Measurements from ENCODE around the gene KLHL29.

DNA sequence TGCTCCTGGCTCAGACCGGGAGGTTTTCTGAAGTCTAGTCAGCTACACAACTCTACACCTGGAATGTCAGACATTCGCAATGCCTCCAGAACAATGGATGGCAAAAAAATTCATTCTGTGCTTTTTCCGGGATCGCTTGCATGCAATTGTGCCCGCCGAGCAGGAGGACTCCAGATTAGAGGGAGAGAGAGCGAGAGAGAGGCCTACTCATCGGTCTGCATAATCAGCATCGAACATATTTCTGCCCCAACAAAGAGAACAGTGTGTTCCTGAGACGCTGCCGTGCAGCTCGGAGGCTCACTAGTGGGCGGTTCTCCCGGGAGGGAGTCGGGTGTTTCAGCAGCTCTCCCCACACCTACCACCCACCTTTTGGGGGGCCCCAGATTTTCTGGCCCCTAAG is 117.1 kb downstream of the KLHL29 start:
- TF ChIP-seq, protein P1, sequence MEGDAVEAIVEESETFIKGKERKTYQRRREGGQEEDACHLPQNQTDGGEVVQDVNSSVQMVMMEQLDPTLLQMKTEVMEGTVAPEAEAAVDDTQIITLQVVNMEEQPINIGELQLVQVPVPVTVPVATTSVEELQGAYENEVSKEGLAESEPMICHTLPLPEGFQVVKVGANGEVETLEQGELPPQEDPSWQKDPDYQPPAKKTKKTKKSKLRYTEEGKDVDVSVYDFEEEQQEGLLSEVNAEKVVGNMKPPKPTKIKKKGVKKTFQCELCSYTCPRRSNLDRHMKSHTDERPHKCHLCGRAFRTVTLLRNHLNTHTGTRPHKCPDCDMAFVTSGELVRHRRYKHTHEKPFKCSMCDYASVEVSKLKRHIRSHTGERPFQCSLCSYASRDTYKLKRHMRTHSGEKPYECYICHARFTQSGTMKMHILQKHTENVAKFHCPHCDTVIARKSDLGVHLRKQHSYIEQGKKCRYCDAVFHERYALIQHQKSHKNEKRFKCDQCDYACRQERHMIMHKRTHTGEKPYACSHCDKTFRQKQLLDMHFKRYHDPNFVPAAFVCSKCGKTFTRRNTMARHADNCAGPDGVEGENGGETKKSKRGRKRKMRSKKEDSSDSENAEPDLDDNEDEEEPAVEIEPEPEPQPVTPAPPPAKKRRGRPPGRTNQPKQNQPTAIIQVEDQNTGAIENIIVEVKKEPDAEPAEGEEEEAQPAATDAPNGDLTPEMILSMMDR (IDR thresholded peaks at IDR 0.05; ENCODE audit: low read length) = no peak
- TF ChIP-seq EZH2phosphoT487 (IDR thresholded peaks at IDR 0.05; ENCODE audit: low read length) (no peak), EZH2 (optimal IDR thresholded peaks at IDR 0.05; ENCODE audit: low read depth, low read length) (no peak)
